Left lung (tissue), 10 donors: ENCODE results near the gene CCNF. TPM values are rescaled to one million over a fixed set of nuclear protein-coding genes. Genes with fewer than 3 reads are reported as not detected.
"Not testable (repeated sequence)": the region's sequence is repeated elsewhere in the genome, so short reads cannot be mapped to it uniquely, and the experiment has no call there.

Experiments used
- ATAC-seq: fragments of 200-7000 bp; cut with Tn5 transposase; one replicate; pipeline ENCODE4 v1.9.1; 2020; ENCODE audit warnings: moderate library complexity
- DNase-seq, 4 donors: peaks; one replicate each; pipeline ENCODE4 v3.0.0-alpha.2; 2013 to 2020
- H3K27ac ChIP-seq, 2 donors: fragments of 200-600 bp; sonication (generic) in 1 of 2; one replicate each; pipeline versions ENCODE4 v1.5.0 to v1.8.0; 2020 to 2021
- H3K27me3 ChIP-seq, 2 donors: fragments of 200-600 bp; sonication (generic) in 1 of 2; one replicate each; pipeline versions ENCODE4 v1.5.0 to v1.8.0; 2020 to 2021
- H3K36me3 ChIP-seq, 2 donors: fragments of 200-600 bp; sonication (generic) in 1 of 2; one replicate each; pipeline versions ENCODE4 v1.5.0 to v1.8.0; 2020 to 2021
- H3K4me1 ChIP-seq, 2 donors: fragments of 200-600 bp; one replicate each; pipeline ENCODE4 v1.8.0; 2021
- H3K4me3 ChIP-seq, 2 donors: fragments of 200-600 bp; sonication (generic) in 1 of 2; one replicate each; pipeline versions ENCODE4 v1.5.0 to v1.8.0; 2020 to 2021; ENCODE audit warnings: mild to moderate bottlenecking in 1 of 2
- H3K9me3 ChIP-seq, 2 donors: fragments of 200-600 bp; sonication (generic) in 1 of 2; one replicate each; pipeline versions ENCODE4 v1.5.0 to v1.8.0; 2020 to 2021
- CTCF ChIP-seq, 2 donors: fragments of 200-600 bp; sonication (generic) in 1 of 2; IDR thresholded peaks; one replicate each; pipeline versions ENCODE4 v1.5.0 to v1.8.0; 2021; ENCODE audit warnings: antibody characterized with exemption in 2 of 2
- intact Hi-C, 2 donors: fragments of 100-400 bp; cut with DNase I; formaldehyde crosslinking; loops; one replicate each; pipeline versions ENCODE4 v1.11.2 to v1.14.2; 2022
- polyA plus RNA-seq, 6 donors: library from polyadenylated mRNA; unstranded; fragments of 120-200 nt; gene quantifications; one replicate each; pipeline ENCODE4 v1.2.1, GENCODE V29; 2013; ENCODE audit not compliant: insufficient read length in 6 of 6
- total RNA-seq, 2 donors: library from RNA; stranded (reverse); fragmentation: NEBNext Ultra II Directional; extraction: Animal tissue kit (Norgen Biotek cat#: 25700); gene quantifications; one replicate each; pipeline ENCODE4 v1.2.1, GENCODE V29; 2021
- donor health status: DM: no; HTN: yes; CAD: no.
- donor health status: DM: no; HTN: no; CAD: no.

Gene CCNF
- total and polyA plus RNA-seq, 8 donors = 4.7 to 17.3 (median 9.7) TPM

GRCh38 chr16:2476345-2476720 lies 47.1 kb downstream of the CCNF start:
- Histone ChIP-seq H3K36me3 (no peaks in the 10 kb centered on the region), H3K4me1 (peaks cover 28 to 68% of the 10 kb centered on the region in 2 donors), H3K27ac (peak overlapping the region in 1 of 2 donors; percentile 9), H3K9me3 (no peaks in the 10 kb centered on the region), H3K4me3 (peak overlapping the region in 1 of 2 donors; percentile 84), H3K27me3 (peaks cover 0 to 31% of the 10 kb centered on the region in 2 donors)
- TF ChIP-seq CTCF (IDR thresholded peaks at IDR 0.05) = no peak
- intact Hi-C loops = no loop called here
- ATAC-seq (no peak), DNase-seq (no peak)

- no peak for TF ChIP-seq CTCF (IDR thresholded peaks at IDR 0.05)
- intact Hi-C loops = no loop called here
- DNase-seq (no peak), ATAC-seq (peak; percentile 3)
- Histone ChIP-seq H3K27ac (peak overlapping the region in 1 of 2 donors; percentile 9), H3K36me3 (no peaks in the 10 kb centered on the region), H3K4me3 (peak overlapping the region in 1 of 2 donors; percentile 84), H3K9me3 (no peaks in the 10 kb centered on the region), H3K27me3 (peaks cover 0 to 26% of the 10 kb centered on the region in 2 donors), H3K4me1 (peaks cover 29 to 67% of the 10 kb centered on the region in 2 donors)
These were observed 47.5 kb downstream of the CCNF start for GRCh38 chr16:2476741-2477140.

- Histone ChIP-seq H3K27me3 (peaks cover 0 to 21% of the 10 kb centered on the region in 2 donors), H3K9me3 (no peaks in the 10 kb centered on the region), H3K27ac (peak overlapping the region in 1 of 2 donors; percentile 9), H3K36me3 (no peaks in the 10 kb centered on the region), H3K4me3 (no peak overlapping the region), H3K4me1 (peaks cover 27 to 66% of the 10 kb centered on the region in 2 donors)
- no peak for TF ChIP-seq CTCF (IDR thresholded peaks at IDR 0.05)
- intact Hi-C loops = no loop called here
- DNase-seq = no peak
- ATAC-seq = no peak
These were observed 48.1 kb downstream of the CCNF start for GRCh38 chr16:2477327-2477726.

- Histone ChIP-seq H3K36me3 (no peaks in the 10 kb centered on the region), H3K4me3 (no peak overlapping the region), H3K4me1 (peaks cover 35 to 67% of the 10 kb centered on the region in 2 donors), H3K27ac (no peak overlapping the region), H3K9me3 (no peaks in the 10 kb centered on the region), H3K27me3 (peaks cover 0 to 11% of the 10 kb centered on the region in 2 donors)
- intact Hi-C loops = no loop called here
- TF ChIP-seq CTCF (IDR thresholded peaks at IDR 0.05) = no peak
- DNase-seq (no peak), ATAC-seq (no peak)
These were observed 49.0 kb downstream of the CCNF start for GRCh38 chr16:2478279-2478678.

GRCh38 chr16:2479996-2480395 lies 50.7 kb downstream of the CCNF start:
- peaks cover 38 to 66% of the 10 kb centered on the region in 2 donors for H3K4me1 ChIP-seq
- H3K9me3 ChIP-seq, H3K36me3 ChIP-seq, DNase-seq, H3K27ac ChIP-seq, intact Hi-C loops, H3K4me3 ChIP-seq, H3K27me3 ChIP-seq, ATAC-seq: not testable (repeated sequence)

GRCh38 chr16:2480948-2481347 lies 51.7 kb downstream of the CCNF start:
- intact Hi-C loops = no loop called here
- Histone ChIP-seq H3K9me3 (no peaks in the 10 kb centered on the region), H3K36me3 (peaks cover 0 to 4% of the 10 kb centered on the region in 2 donors), H3K27me3 (no peaks in the 10 kb centered on the region), H3K4me1 (peaks cover 34 to 68% of the 10 kb centered on the region in 2 donors), H3K27ac (peak overlapping the region; percentile 9 to 44), H3K4me3 (no peak overlapping the region)
- TF ChIP-seq CTCF (IDR thresholded peaks at IDR 0.05) = no peak
- DNase-seq (peak in 1 of 4 donors; percentile 83), ATAC-seq (peak; percentile 79)
